CD4-positive, alpha-beta T cell treated with Interleukin-1 beta for 1 hour (primary cell): ENCODE results near the gene SEMA5A.

Source experiments
- DNase-seq, 2 donors: peaks; one replicate each; pipeline ENCODE4 v3.0.0-alpha.2; 2020 to 2022

The SEMA5A gene

GRCh38 chr5:9090381-9091026, 455.4 kb downstream of the SEMA5A start:
- DNase-seq, result no peak

- DNase-seq, result no peak
Measured at GRCh38 chr5:9089893-9090292, 456.0 kb downstream of the SEMA5A start.

GRCh38 chr5:9082996-9083395, 462.9 kb downstream of the SEMA5A start:
- no peak for DNase-seq

- no peak for DNase-seq
Measured at GRCh38 chr5:9072701-9073100, 473.2 kb downstream of the SEMA5A start.

GRCh38 chr5:9071524-9071923, 474.4 kb downstream of the SEMA5A start:
- no peak for DNase-seq

- DNase-seq, result no peak
Measured at GRCh38 chr5:9071074-9071473, 474.8 kb downstream of the SEMA5A start.

GRCh38 chr5:9069650-9070049, 476.2 kb downstream of the SEMA5A start:
- no peak for DNase-seq

GRCh38 chr5:9067154-9067553, 478.7 kb downstream of the SEMA5A start:
- DNase-seq, result no peak

GRCh38 chr5:9066349-9066748, 479.5 kb downstream of the SEMA5A start:
- no peak for DNase-seq

GRCh38 chr5:9063615-9064245, 482.1 kb downstream of the SEMA5A start:
- DNase-seq, result no peak

GRCh38 chr5:9062873-9063272, 483.0 kb downstream of the SEMA5A start:
- DNase-seq, result no peak

GRCh38 chr5:9059920-9060691, 485.8 kb downstream of the SEMA5A start:
- no peak for DNase-seq

- DNase-seq, result no peak
Measured at GRCh38 chr5:9058666-9059065, 487.2 kb downstream of the SEMA5A start.

GRCh38 chr5:9058161-9058560, 487.7 kb downstream of the SEMA5A start:
- no peak for DNase-seq

GRCh38 chr5:9057406-9058000, 488.4 kb downstream of the SEMA5A start:
- DNase-seq, result no peak

GRCh38 chr5:9056046-9056445, 489.8 kb downstream of the SEMA5A start:
- no peak for DNase-seq

- DNase-seq, result no peak
Measured at GRCh38 chr5:9054821-9055589, 490.9 kb downstream of the SEMA5A start.

- DNase-seq, result no peak
Measured at GRCh38 chr5:9054322-9054721, 491.6 kb downstream of the SEMA5A start.

- DNase-seq, result no peak
Measured at GRCh38 chr5:9052421-9052820, 493.5 kb downstream of the SEMA5A start.

GRCh38 chr5:9051779-9052178, 494.1 kb downstream of the SEMA5A start:
- no peak for DNase-seq

- no peak for DNase-seq
Measured at GRCh38 chr5:9047932-9048331, 497.9 kb downstream of the SEMA5A start.

- no peak for DNase-seq
Measured at GRCh38 chr5:9046756-9047481, 499.0 kb downstream of the SEMA5A start.
